Aorta (tissue), 5 donors: ENCODE results near the gene UMAD1. TPM values are rescaled to one million over a fixed set of nuclear protein-coding genes. Genes with fewer than 3 reads are reported as not detected.

Experiments used
- ATAC-seq: fragments of 200-7000 bp; cut with Tn5 transposase; one replicate; pipeline ENCODE4 v1.9.1; 2022; ENCODE audit warnings: moderate library complexity; ENCODE audit not compliant: low FRiP score
- DNase-seq, 2 donors: peaks; one replicate each; pipeline ENCODE4 v3.0.0-alpha.2; 2020
- H3K27ac ChIP-seq, 2 donors: one replicate each; pipeline ENCODE4 v1.5.1; 2013; ENCODE audit warnings: low read length in 2 of 2, mild to moderate bottlenecking in 2 of 2, moderate library complexity in 2 of 2, control low read depth in 1 of 2, inconsistent platforms in 1 of 2, low read depth in 1 of 2
- H3K27me3 ChIP-seq, 2 donors: one replicate each; pipeline ENCODE4 v1.6.1; 2013; ENCODE audit warnings: control low read depth in 1 of 2, low read length in 1 of 2, mild to moderate bottlenecking in 1 of 2, moderate library complexity in 1 of 2; ENCODE audit not compliant: insufficient read depth in 2 of 2, control insufficient read depth in 1 of 2
- H3K36me3 ChIP-seq, 2 donors: one replicate each; pipeline ENCODE4 v1.6.1; 2013; ENCODE audit warnings: control low read depth in 1 of 2, low read length in 1 of 2, mild to moderate bottlenecking in 1 of 2; ENCODE audit not compliant: insufficient read depth in 2 of 2, control insufficient read depth in 1 of 2
- H3K4me1 ChIP-seq, 2 donors: one replicate each; pipeline ENCODE4 v1.6.1; 2013; ENCODE audit warnings: low read length in 2 of 2, control low read depth in 1 of 2, mild to moderate bottlenecking in 1 of 2, moderate library complexity in 1 of 2; ENCODE audit not compliant: insufficient read depth in 2 of 2, control insufficient read depth in 1 of 2
- H3K4me3 ChIP-seq, 2 donors: one replicate each; pipeline ENCODE4 v1.5.1; 2013; ENCODE audit warnings: low read length in 2 of 2, control low read depth in 1 of 2, mild to moderate bottlenecking in 1 of 2
- H3K9me3 ChIP-seq: one replicate; pipeline ENCODE4 v1.6.1; 2013; ENCODE audit warnings: mild to moderate bottlenecking, low read length; ENCODE audit not compliant: control insufficient read depth
- WGBS, 2 donors: extraction: QIAGEN DNeasy Blood & Tissue Kit; methylation state at CpG; one replicate each; pipeline ENCODE4 v1.1.7; 2013; 5-methylcytosine and 5-hydroxymethylcytosine counted together
- intact Hi-C, 2 donors: fragments of 100-400 bp; cut with DNase I; formaldehyde crosslinking; loops; one replicate each; pipeline versions ENCODE4 v1.14.2 to v1.15.0; 2022
- polyA plus RNA-seq, 2 donors: library from polyadenylated mRNA; stranded (reverse); fragments of 200-250 nt; gene quantifications; one replicate each; pipeline ENCODE4 v1.2.3, GENCODE V29; 2013
- total RNA-seq, 2 donors: library from RNA; stranded (reverse); fragmentation: NEBNext Ultra II Directional; extraction: Animal tissue kit (Norgen Biotek cat#: 25700); gene quantifications; one replicate each; pipeline ENCODE4 v1.2.1, GENCODE V29; 2021
- donor health status: healthy with polysubstance abuse.
- donor health status: Bipolar disorder and iron deficiency.
- donor health status: DM: no; HTN: no; CAD: no.
- donor health status: DM: no; HTN: no; CAD: no.
- donor health status: DM: yes; HTN: yes; CAD: no.

The UMAD1 gene
- total and polyA plus RNA-seq, 4 donors = 11.8 to 18.9 (median 15.5) TPM

DNA sequence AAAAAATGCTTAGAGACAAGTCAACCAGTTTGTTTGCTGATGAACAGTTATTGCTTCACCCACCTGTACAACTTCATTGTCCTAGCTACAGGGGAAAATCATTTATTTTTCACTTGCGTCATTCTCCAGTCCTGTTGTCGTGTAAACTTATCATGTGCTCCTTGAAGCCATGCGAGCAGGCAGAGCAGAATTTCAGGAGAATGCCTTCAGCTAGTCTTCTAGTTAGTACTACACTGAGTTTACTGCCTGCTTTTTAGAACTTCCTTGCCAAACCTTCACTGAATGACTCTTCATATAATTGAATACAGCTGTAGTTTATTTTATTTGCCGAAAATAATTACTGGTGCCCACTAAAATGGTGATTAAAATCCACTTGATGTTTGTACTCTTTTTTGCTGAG, 62.3 kb downstream of the UMAD1 start:
- intact Hi-C loops = no loop called here
- H3K4me1 ChIP-seq = peaks cover 0 to 5% of the 10 kb centered on the region in 2 donors
- H3K4me3 ChIP-seq = no peak overlapping the region
- no peaks in the 10 kb centered on the region for H3K9me3 ChIP-seq
- no peak overlapping the region for H3K27ac ChIP-seq
- H3K27me3 ChIP-seq = no peaks in the 10 kb centered on the region
- no peak for ATAC-seq
- no peak for DNase-seq
- WGBS, 2 donors = 88 to 89% methylated on average over 4 of the region's 4 CpGs
- no peaks in the 10 kb centered on the region for H3K36me3 ChIP-seq

GRCh38 chr7:7703427-7703826, 62.9 kb downstream of the UMAD1 start:
- Histone ChIP-seq H3K27me3 (no peaks in the 10 kb centered on the region), H3K4me1 (peaks cover 0 to 4% of the 10 kb centered on the region in 2 donors), H3K9me3 (no peaks in the 10 kb centered on the region), H3K27ac (no peak overlapping the region), H3K36me3 (no peaks in the 10 kb centered on the region), H3K4me3 (no peak overlapping the region)
- WGBS, 2 donors = 95 to 97% methylated on average over 7 of the region's 7 CpGs
- intact Hi-C loops = no loop called here
- ATAC-seq (no peak), DNase-seq (no peak)

- H3K27me3 ChIP-seq = no peaks in the 10 kb centered on the region
- no peaks in the 10 kb centered on the region for H3K36me3 ChIP-seq
- WGBS, 2 donors = 95 to 96% methylated on average over 4 of the region's 4 CpGs
- intact Hi-C loops = no loop called here
- H3K9me3 ChIP-seq = no peaks in the 10 kb centered on the region
- H3K4me1 ChIP-seq = peaks cover 0 to 4% of the 10 kb centered on the region in 2 donors
- H3K27ac ChIP-seq = no peak overlapping the region
- no peak overlapping the region for H3K4me3 ChIP-seq
- DNase-seq (no peak), ATAC-seq (no peak)
Measured at GRCh38 chr7:7704867-7705266, 64.3 kb downstream of the UMAD1 start.

DNA sequence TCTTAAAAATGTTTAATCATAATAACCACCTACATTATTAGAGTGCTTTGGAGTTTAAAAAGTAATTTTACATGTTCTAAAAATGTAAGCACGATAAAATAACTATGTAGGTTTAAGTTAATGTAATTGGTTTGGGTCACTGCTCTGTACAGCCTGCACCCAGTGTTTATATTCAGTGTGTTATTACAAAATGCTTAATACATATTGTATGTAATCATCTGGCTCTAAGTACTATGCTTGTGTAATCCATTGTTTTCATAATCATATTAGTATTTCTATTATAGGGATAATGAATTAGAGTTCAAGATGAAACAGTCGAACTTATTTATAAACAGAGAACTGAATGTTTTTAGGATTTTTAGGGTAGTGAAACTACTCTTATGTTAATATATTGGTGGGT, 64.8 kb downstream of the UMAD1 start:
- intact Hi-C loops = no loop called here
- H3K27me3 ChIP-seq = no peaks in the 10 kb centered on the region
- H3K36me3 ChIP-seq = no peaks in the 10 kb centered on the region
- 84 to 89% methylated on average over 2 of the region's 2 CpGs for WGBS, 2 donors
- ATAC-seq (no peak), DNase-seq (no peak)
- no peak overlapping the region for H3K4me3 ChIP-seq
- peaks cover 0 to under 1% of the 10 kb centered on the region in 2 donors for H3K4me1 ChIP-seq
- H3K27ac ChIP-seq = no peak overlapping the region
- H3K9me3 ChIP-seq = no peaks in the 10 kb centered on the region

DNA sequence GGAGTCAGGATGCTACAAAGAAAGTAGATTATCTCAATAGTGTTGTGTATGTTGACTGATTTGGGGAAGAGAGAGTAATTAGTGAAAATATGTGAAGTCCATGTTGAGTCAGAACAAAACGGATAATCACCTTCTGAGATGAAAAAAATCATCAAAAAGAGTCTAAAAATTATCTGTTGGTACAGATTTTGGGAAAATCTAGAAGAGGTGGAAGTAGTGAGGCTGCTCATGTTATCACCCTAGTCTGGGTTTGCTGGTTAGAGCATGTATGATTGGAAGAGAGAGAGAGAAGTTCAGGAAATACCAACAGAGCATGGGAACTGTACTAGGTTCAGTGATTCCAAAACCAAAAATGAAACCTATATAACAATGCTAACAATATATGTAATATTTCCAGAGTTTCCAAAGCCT, 65.6 kb downstream of the UMAD1 start:
- DNase-seq (no peak), ATAC-seq (no peak)
- Histone ChIP-seq H3K36me3 (no peaks in the 10 kb centered on the region), H3K4me3 (no peak overlapping the region), H3K27me3 (no peaks in the 10 kb centered on the region), H3K4me1 (no peaks in the 10 kb centered on the region), H3K27ac (no peak overlapping the region), H3K9me3 (no peaks in the 10 kb centered on the region)
- WGBS, 2 donors = 79 to 83% methylated on average over 1 of the region's 1 CpG
- intact Hi-C loops = no loop called here

GRCh38 chr7:7706556-7707172, 66.1 kb downstream of the UMAD1 start:
- WGBS, 2 donors = 85 to 89% methylated on average over 4 of the region's 4 CpGs
- no peaks in the 10 kb centered on the region for H3K36me3 ChIP-seq
- no peak overlapping the region for H3K4me3 ChIP-seq
- H3K27me3 ChIP-seq = no peaks in the 10 kb centered on the region
- DNase-seq (no peak), ATAC-seq (no peak)
- no peaks in the 10 kb centered on the region for H3K4me1 ChIP-seq
- H3K27ac ChIP-seq = no peak overlapping the region
- no peaks in the 10 kb centered on the region for H3K9me3 ChIP-seq
- intact Hi-C loops = no loop called here

DNA sequence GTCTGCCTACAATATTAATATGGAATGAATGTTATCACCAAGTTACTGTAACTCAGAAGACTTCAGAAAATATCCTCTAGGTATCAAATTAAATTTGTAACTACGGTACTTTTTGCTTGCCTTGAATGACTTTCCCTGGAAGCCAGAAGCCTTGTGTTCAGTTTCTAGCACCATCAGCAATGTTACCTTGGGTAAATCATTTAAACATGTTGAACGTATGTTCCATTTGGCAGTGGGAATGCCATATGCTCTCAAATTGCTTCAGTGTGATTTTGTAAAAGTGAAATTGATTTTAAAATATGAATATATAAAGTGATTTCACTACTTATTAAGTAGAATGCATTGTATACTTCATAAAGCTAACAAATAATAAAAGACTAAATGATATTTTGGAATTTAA, 66.7 kb downstream of the UMAD1 start:
- Histone ChIP-seq H3K4me3 (no peak overlapping the region), H3K36me3 (no peaks in the 10 kb centered on the region), H3K9me3 (no peaks in the 10 kb centered on the region), H3K4me1 (no peaks in the 10 kb centered on the region), H3K27me3 (no peaks in the 10 kb centered on the region), H3K27ac (no peak overlapping the region)
- WGBS, 2 donors = 44 to 52% methylated on average over 2 of the region's 2 CpGs
- intact Hi-C loops = no loop called here
- DNase-seq (no peak), ATAC-seq (no peak)

DNA sequence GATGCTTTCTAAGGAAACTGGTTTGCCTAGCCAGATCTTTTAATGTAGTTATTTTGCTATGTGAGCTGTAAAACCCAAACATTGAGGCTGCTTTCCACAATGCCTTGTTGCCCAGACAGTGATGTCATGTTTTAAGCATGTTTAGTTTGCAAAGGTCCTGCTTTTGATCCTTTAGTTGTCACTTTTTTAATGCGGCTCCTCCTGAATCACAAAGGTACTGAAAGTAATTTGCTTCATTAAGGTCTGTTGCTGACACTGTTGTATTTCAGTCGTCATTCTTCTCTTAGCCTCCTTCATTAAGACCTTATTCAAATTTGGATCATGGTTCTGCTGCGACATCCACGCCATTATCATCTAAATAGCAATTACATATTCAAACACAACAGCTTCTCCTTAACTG, 67.3 kb downstream of the UMAD1 start:
- Histone ChIP-seq H3K9me3 (no peaks in the 10 kb centered on the region), H3K36me3 (no peaks in the 10 kb centered on the region), H3K4me1 (no peaks in the 10 kb centered on the region), H3K27ac (no peak overlapping the region), H3K4me3 (peak overlapping the region in 1 of 2 donors; percentile 15), H3K27me3 (no peaks in the 10 kb centered on the region)
- intact Hi-C loops = no loop called here
- no peak for DNase-seq
- no peak for ATAC-seq
- WGBS, 2 donors = 38 to 41% methylated on average over 4 of the region's 4 CpGs

DNA sequence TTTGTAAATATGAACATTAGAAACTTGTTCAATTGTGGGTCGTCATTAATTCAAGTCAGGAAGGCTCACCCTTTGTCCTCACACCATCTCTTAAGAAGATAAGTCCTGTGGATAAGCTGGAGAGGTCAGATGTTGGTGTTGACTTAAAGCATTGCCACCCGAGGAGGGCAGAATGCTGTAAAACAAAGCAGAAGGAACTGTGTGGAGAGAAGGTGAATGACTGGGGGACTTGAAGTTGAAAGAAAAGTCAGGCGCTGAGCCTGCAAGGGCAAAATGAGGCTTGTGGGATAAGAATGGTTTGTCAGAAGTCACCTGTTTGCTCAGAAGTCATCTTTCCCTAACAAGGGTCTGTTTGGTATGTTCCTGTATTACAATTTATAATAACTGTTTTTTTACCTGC, 68.7 kb downstream of the UMAD1 start:
- no peak for DNase-seq
- WGBS, 2 donors = 66 to 67% methylated on average over 3 of the region's 3 CpGs
- H3K4me3 ChIP-seq = no peak overlapping the region
- H3K36me3 ChIP-seq = no peaks in the 10 kb centered on the region
- no peak for ATAC-seq
- H3K27ac ChIP-seq = no peak overlapping the region
- no peaks in the 10 kb centered on the region for H3K4me1 ChIP-seq
- no peaks in the 10 kb centered on the region for H3K27me3 ChIP-seq
- no peaks in the 10 kb centered on the region for H3K9me3 ChIP-seq
- intact Hi-C loops = no loop called here
